Neural crest cell (in vitro differentiated cells): ENCODE measurements around the gene GAPVD1. TPM values are rescaled to one million over a fixed set of nuclear protein-coding genes. Genes with fewer than 3 reads are reported as not detected.

Source experiments
- DNase-seq: peaks from one replicate; pipeline ENCODE4 v3.0.0; 2021; ENCODE audit warnings: low read depth, mixed read lengths, low spot score
- H3K27ac Mint-ChIP-seq: one replicate; pipeline ENCODE4 v1.8.0; 2021; ENCODE audit warnings: mild to moderate bottlenecking, mixed read lengths; ENCODE audit not compliant: unreplicated experiment
- H3K27me3 Mint-ChIP-seq: 2 replicates; pipeline ENCODE4 v1.8.0; 2021; ENCODE audit warnings: low read depth, mild to moderate bottlenecking, mixed read lengths
- H3K36me3 Mint-ChIP-seq: 2 replicates; pipeline ENCODE4 v1.8.0; 2021; ENCODE audit warnings: low read depth, mild to moderate bottlenecking, mixed read lengths
- H3K4me1 Mint-ChIP-seq: 2 replicates; pipeline ENCODE4 v1.8.0; 2021; ENCODE audit warnings: mixed read lengths
- H3K4me3 Mint-ChIP-seq: one replicate; pipeline ENCODE4 v1.8.0; 2021; ENCODE audit warnings: mild to moderate bottlenecking, mixed read lengths
- H3K9me3 Mint-ChIP-seq: 2 replicates; pipeline ENCODE4 v1.8.0; 2021; ENCODE audit warnings: mixed read lengths
- total RNA-seq: library from RNA; stranded (reverse); gene quantifications from 2 replicates; pipeline ENCODE4 v1.2.1, GENCODE V29; 2021
- TF ChIP-seq, protein P1 (sequence below): fragments of 200-600 bp; sonication (generic); conservative IDR thresholded peaks from 2 replicates; pipeline ENCODE4 v1.5.0; 2021; ENCODE audit warnings: antibody characterized with exemption, mild to moderate bottlenecking

The GAPVD1 gene
- total RNA-seq, 1 donor from 2014 or later, result 41.3 TPM

- TF ChIP-seq, protein P1, sequence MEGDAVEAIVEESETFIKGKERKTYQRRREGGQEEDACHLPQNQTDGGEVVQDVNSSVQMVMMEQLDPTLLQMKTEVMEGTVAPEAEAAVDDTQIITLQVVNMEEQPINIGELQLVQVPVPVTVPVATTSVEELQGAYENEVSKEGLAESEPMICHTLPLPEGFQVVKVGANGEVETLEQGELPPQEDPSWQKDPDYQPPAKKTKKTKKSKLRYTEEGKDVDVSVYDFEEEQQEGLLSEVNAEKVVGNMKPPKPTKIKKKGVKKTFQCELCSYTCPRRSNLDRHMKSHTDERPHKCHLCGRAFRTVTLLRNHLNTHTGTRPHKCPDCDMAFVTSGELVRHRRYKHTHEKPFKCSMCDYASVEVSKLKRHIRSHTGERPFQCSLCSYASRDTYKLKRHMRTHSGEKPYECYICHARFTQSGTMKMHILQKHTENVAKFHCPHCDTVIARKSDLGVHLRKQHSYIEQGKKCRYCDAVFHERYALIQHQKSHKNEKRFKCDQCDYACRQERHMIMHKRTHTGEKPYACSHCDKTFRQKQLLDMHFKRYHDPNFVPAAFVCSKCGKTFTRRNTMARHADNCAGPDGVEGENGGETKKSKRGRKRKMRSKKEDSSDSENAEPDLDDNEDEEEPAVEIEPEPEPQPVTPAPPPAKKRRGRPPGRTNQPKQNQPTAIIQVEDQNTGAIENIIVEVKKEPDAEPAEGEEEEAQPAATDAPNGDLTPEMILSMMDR, result no peak
- Mint-ChIP-seq H3K27me3 (no peaks in the 10 kb centered on the region), H3K4me3 (no peak overlapping the region), H3K4me1 (no peaks in the 10 kb centered on the region), H3K27ac (no peak overlapping the region), H3K9me3 (no peaks in the 10 kb centered on the region), H3K36me3 (no peaks in the 10 kb centered on the region)
- no peak for DNase-seq
Observed at GRCh38 chr9:125271081-125271480, 9.5 kb downstream of the GAPVD1 start.

GRCh38 chr9:125272697-125273096, 11.1 kb downstream of the GAPVD1 start:
- Mint-ChIP-seq H3K9me3 (no peaks in the 10 kb centered on the region), H3K27me3 (no peaks in the 10 kb centered on the region), H3K27ac (no peak overlapping the region), H3K4me1 (no peaks in the 10 kb centered on the region), H3K4me3 (no peak overlapping the region), H3K36me3 (no peaks in the 10 kb centered on the region)
- TF ChIP-seq, protein P1, result no peak
- no peak for DNase-seq

DNA sequence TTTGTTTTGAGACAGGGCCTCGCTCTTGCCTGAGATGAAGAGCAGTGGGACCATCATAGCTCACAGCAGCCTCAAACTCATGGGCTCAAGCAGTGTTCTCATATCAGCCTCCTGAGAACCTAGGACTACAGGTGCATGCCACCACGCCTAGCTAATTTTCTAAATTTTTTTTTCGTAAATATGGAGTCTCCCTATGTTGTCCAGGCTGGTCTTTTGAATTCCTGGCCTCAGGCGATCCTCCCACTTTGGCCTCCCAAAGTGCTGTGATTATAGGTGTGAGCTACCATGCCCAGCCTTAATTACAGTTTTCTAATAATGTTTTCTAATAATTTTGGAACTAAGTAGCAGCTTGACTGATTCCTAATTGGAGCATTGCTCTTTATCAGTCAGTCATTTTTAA, 15.1 kb downstream of the GAPVD1 start:
- TF ChIP-seq, protein P1, result no peak
- Mint-ChIP-seq H3K36me3 (no peaks in the 10 kb centered on the region), H3K27me3 (no peaks in the 10 kb centered on the region), H3K4me3 (no peak overlapping the region), H3K9me3 (no peaks in the 10 kb centered on the region), H3K27ac (no peak overlapping the region), H3K4me1 (no peaks in the 10 kb centered on the region)
- no peak for DNase-seq

- Mint-ChIP-seq H3K4me1 (no peaks in the 10 kb centered on the region), H3K27me3 (no peaks in the 10 kb centered on the region), H3K9me3 (no peaks in the 10 kb centered on the region), H3K27ac (no peak overlapping the region), H3K4me3 (no peak overlapping the region), H3K36me3 (no peaks in the 10 kb centered on the region)
- TF ChIP-seq, protein P1, result no peak
- no peak for DNase-seq
Observed at GRCh38 chr9:125277411-125277810, 15.8 kb downstream of the GAPVD1 start.

- H3K4me3 Mint-ChIP-seq, result no peak overlapping the region
- H3K36me3 Mint-ChIP-seq, result no peaks in the 10 kb centered on the region
Observed at GRCh38 chr9:125280945-125281344, 19.3 kb downstream of the GAPVD1 start.

More at GRCh38 chr9:125280945-125281344, 19.3 kb downstream of the GAPVD1 start:
- no peaks in the 10 kb centered on the region for H3K9me3 Mint-ChIP-seq
- no peak overlapping the region for H3K27ac Mint-ChIP-seq
- TF ChIP-seq, protein P1, result no peak
- no peaks in the 10 kb centered on the region for H3K27me3 Mint-ChIP-seq
- H3K4me1 Mint-ChIP-seq, result no peaks in the 10 kb centered on the region
- no peak for DNase-seq
